NK-92 treated with Interleukin-12 subunit alpha and Interleukin-12 subunit beta, amount 100 ng/mL, for 24 hours (cell line): ENCODE measurements around the gene GOLGA8T.
"Not testable (repeated sequence)": the region's sequence is repeated elsewhere in the genome, so short reads cannot be mapped to it uniquely, and the experiment has no call there.

Experiments
- DNase-seq: peaks from one replicate; lab custom pipeline; 2025; lab: John Stamatoyannopoulos, UW

The GOLGA8T gene, protein sequence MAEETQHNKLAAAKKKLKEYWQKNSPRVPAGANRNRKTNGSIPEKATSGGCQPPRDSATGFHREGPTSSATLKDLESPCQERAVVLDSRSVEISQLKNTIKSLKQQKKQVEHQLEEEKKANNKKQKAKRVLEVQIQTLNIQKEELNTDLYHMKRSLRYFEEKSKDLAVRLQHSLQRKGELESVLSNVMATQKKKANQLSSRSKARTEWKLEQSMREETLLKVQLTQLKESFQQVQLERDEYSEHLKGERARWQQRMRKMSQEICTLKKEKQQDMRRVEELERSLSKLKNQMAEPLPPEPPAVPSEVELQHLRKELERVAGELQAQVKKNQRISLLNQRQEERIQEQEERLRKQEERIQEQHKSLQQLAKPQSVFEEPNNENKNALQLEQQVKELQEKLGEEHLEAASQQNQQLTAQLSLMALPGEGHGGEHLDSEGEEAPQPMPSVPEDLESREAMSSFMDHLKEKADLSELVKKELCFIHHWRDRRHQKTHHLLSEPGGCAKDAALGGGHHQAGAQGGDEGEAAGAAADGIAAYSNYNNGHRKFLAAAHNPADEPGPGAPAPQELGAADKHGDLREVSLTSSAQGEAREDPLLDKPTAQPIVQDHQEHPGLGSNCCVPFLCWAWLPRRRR

GRCh38 chr15:30134751-30135150, at the start of gene GOLGA8T:
Gene GOLGA8T (plus strand): TSS chr15:30135051. CDS start chr15:30135149, 98 bp downstream.
- not testable (repeated sequence) for DNase-seq

DNA sequence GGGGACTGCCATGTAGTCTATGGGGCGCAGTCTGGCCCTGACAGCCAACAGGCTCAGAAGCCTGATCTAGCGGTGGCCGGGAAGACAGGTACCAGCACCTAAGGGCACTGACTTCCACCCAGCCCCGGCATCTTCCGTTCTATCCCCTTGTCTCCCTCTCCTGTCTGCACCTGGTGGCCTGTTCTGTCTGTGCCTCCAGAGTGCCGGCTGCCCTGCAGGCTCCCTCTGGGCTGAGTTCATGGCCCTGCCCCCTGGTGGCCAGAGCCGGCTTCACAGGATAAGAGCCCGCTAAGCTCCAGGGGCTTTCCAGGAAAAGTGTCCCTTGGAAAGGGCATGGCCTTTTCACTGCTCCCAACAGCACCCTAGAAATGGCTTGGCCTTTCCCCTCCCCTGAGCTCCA, 37.0 kb upstream of the GOLGA8T start:
- DNase-seq, result not testable (repeated sequence)

DNA sequence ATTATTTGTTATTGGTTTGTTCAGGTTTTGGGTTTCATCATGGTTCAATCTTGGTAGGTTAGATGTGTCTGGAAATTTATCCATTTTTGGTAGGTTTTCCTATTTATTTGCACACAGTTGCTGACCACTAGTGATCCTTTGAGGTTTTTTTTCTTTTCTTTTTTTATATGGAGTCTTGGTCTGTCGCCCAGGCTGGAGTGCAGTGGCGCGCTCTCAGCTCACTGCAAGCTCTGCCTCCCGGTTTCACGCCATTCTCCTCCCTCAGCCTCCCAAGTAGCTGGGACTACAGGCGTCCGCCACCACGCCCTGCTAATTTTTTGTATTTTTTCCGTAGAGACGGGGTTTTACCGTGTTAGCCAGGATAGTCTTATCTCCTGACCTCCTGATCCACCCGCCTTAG, 32.0 kb upstream of the GOLGA8T start:
- DNase-seq, result not testable (repeated sequence)

DNA sequence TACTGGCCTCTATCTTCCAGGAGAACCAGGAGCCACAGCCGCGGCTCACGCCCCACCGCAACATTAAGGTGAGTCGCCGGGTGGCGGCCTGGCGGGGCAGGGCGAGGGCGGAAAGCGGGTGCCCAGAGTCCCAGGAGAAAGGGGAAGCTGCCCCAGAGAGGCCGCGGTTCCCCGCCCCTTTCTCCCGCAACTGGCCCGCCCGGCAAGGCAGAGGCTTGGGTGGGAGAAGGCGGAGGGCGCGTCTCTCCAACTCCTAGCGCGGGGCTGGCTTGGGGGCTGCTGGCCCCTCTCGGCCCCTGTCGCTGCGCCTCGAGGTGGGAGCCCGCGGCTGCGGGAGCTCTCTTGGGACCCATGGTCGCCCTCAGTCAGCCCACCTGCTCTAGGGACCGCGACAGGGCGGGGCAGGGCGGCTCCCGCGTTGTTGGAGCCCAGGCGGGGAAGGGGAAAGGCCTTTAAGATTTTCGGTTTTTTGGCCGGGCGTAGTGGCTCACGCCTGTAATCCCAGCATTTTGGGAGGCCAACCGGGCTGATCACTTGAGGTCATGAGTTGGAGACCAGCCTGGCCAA, 30.8 kb upstream of the GOLGA8T start:
- not testable (repeated sequence) for DNase-seq

DNA sequence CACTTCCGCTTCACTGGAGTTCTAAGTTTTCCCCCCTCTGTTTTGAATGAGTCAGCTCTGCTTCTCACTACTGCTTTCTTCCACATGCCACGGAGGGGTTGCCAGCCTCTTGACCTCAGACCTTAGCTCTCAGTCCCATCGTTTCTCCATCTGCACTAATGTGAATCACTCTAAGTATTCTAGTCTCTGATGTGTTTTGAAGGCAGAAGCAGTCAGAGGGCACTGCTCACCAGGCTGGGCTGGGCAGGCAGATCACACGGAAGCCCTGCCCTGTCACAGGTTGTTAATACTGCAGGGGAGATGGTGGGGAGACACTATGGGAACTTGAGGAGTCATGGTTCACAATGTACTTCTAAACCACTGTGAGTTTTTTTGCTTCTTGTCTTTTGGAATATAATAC, 24.3 kb upstream of the GOLGA8T start:
- DNase-seq, result not testable (repeated sequence)

GRCh38 chr15:30130066-30130465, 4.8 kb upstream of the GOLGA8T start:
- not testable (repeated sequence) for DNase-seq

- DNase-seq, result not testable (repeated sequence)
Measured at GRCh38 chr15:30143246-30143645, 8.4 kb downstream of the GOLGA8T start.

DNA sequence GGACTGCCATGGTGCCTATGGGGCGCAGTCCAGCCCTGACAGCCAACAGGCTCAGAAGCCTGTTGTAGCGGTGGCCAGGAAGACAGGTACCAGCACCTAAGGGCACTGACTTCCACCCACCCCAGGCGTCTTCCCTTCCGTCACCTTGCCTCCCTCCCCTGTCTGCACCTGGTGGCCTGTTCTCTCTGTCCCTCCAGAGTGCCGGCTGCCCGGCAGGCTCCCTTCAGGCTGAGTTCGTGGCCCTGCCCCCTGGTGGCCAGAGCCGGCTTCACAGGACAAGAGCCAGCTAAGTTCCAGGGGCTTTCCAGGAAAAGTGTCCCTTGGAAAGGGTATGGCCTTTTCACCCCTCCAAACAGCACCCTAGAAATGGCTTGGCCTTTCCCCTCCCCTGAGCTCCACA, 15.0 kb downstream of the GOLGA8T start:
- not testable (repeated sequence) for DNase-seq

- not testable (repeated sequence) for DNase-seq
Measured at GRCh38 chr15:30162479-30163357, 27.9 kb downstream of the GOLGA8T start.

DNA sequence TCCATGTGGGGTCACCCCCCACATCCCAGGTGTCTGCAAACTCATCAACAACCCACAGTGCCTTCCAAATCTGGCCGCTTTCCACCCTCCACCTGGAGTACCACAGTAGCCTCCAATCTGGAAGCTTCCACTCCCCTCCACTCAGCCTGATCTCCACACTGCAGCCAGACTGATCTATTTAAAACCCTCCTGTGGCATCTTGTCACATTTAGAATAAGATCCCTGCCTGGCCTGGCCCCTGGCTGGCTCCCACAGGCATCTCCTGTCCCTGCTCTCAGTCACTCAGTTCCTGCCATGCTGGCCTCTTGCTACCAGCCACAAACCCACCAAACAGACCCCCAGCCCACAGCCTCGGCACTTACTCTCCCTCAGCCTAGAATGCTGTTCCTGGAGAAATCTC, 28.9 kb downstream of the GOLGA8T start:
- DNase-seq, result not testable (repeated sequence)

- DNase-seq, result not testable (repeated sequence)
Measured at GRCh38 chr15:30164257-30164656, 29.4 kb downstream of the GOLGA8T start.

GRCh38 chr15:30167403-30167802, 32.6 kb downstream of the GOLGA8T start:
- DNase-seq, result not testable (repeated sequence)

GRCh38 chr15:30167886-30168285, 33.0 kb downstream of the GOLGA8T start:
- DNase-seq, result not testable (repeated sequence)

DNA sequence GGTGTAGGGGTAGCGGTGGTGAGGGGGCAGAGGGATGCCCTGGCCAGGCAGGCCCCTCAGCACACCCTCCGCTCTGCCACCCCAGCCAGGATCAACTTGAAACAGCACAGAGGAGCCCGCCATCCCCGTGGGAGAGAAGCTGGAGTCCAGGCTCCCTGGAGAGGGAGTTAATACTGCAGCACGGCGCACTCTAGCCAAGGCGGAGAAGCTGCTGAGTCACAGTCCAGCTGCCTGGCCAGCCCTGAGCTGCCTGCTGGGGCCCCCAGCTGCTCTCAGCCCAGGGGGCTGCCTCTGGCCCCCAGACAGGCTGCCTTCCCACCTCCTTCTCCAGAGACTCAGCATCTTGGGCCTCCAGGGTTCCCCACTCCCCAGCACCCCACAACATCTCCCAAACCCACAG, 36.6 kb downstream of the GOLGA8T start:
- not testable (repeated sequence) for DNase-seq

DNA sequence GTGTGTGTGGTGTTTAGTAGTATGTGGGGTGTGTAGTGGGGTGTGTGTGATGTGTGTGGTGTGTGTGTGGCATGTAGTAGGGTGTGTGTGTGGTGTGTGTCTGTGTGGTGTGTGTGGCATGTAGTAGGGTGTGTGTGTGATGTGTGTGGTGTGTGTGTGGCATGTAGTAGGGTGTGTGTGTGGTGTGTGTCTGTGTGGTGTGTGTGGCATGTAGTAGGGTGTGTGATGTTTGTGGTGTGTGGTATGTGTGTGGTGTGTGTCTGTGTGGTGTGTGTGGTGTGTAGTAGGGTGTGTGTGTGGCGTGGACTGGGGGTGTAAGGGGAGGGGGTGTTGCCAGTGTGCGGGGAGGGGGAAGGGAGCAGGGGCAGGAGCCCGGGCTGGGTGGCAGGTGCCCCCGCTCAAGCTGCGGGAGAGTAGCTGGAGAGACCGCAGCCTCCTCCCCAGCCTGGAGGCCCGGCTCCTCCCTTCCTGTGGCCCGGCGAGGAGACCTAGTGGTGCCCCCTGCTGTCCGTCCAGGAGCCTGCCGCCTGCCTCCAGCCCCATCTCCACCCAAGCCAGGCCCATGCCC, 38.3 kb downstream of the GOLGA8T start:
- DNase-seq, result not testable (repeated sequence)

GRCh38 chr15:30175291-30175690, 40.4 kb downstream of the GOLGA8T start:
- not testable (repeated sequence) for DNase-seq

- DNase-seq, result not testable (repeated sequence)
Measured at GRCh38 chr15:30176613-30177012, 41.8 kb downstream of the GOLGA8T start.

GRCh38 chr15:30179814-30180213, 45.0 kb downstream of the GOLGA8T start:
- not testable (repeated sequence) for DNase-seq

DNA sequence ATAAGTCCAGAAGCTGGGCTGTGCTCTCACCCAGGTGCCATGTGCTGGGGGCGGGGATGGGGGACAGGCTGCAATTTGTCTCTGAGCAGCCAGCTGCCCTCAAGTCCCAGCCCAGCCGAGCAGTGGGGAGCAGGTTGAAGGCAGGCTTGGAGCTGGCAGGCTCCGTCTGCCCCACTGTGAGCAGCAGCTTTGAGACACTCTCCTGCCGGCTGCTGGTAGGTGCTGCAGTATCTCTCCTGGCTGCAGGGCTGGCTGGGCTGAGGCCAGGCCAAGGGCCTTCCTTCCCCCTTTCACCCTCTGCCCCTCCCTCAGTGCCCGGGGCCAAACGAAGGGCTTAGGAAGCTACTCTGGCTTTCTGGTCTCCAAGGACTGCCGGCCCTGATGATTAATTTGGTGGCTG, 50.6 kb downstream of the GOLGA8T start:
- not testable (repeated sequence) for DNase-seq

- not testable (repeated sequence) for DNase-seq
Measured at GRCh38 chr15:30187429-30187828, 52.6 kb downstream of the GOLGA8T start.

DNA sequence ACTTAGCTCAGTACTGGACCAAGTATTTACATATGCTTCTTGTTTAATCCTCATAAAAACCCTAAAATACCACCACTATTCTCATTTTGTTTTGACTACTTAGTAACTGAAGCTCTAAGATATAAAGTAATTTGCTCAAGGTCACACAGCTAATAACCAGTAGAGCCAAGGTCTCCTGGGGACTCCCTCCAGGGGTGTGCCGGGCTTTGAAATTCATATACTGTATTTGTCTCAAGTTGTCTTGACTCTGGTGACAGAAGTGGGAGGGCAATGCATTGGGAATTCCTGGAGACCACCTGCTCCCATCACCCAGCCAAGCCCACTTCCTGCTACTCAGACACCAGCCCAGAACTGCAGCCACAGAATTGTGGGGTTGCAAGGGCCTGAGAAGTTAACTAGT, 54.9 kb downstream of the GOLGA8T start:
- not testable (repeated sequence) for DNase-seq
